Stimulated activated naive B cell treated with anti-CD40 and anti-IgM and Interleukin-4, amounts not matched to agents 10 μg/mL and 1 μg/mL and 100 μg/mL, for 72 hours (primary cell): ENCODE data around the gene SMIM26.

Experiments
- ATAC-seq, 2 donors: fragments of 150-1000 bp; cut with Tn5 transposase; replicated peaks; 2 replicates each; pipeline ENCODE4 v1.10.0; 2021; ENCODE audit warnings: moderate library complexity in 1 of 2
- DNase-seq: peaks from one replicate; pipeline ENCODE4 v3.0.0; 2021
- H3K27ac Mint-ChIP-seq: one replicate; pipeline ENCODE4 v1.8.0; 2022; ENCODE audit warnings: mild to moderate bottlenecking, mixed read lengths
- H3K27me3 Mint-ChIP-seq, 2 donors: one replicate each; pipeline ENCODE4 v1.8.0; 2022; ENCODE audit warnings: mixed read lengths in 2 of 2
- H3K36me3 Mint-ChIP-seq, 2 donors: one replicate each; pipeline ENCODE4 v1.8.0; 2022; ENCODE audit warnings: mixed read lengths in 2 of 2, mild to moderate bottlenecking in 1 of 2
- H3K4me1 Mint-ChIP-seq, 2 donors: one replicate each; pipeline ENCODE4 v1.8.0; 2022; ENCODE audit warnings: mixed read lengths in 2 of 2, mild to moderate bottlenecking in 1 of 2
- H3K4me3 Mint-ChIP-seq, 2 donors: one replicate each; pipeline ENCODE4 v1.8.0; 2022; ENCODE audit warnings: mild to moderate bottlenecking in 2 of 2, mixed read lengths in 2 of 2, moderate library complexity in 1 of 2
- H3K9me3 Mint-ChIP-seq, 2 donors: one replicate each; pipeline ENCODE4 v1.8.0; 2022; ENCODE audit warnings: mixed read lengths in 2 of 2, mild to moderate bottlenecking in 1 of 2

The SMIM26 gene

DNA sequence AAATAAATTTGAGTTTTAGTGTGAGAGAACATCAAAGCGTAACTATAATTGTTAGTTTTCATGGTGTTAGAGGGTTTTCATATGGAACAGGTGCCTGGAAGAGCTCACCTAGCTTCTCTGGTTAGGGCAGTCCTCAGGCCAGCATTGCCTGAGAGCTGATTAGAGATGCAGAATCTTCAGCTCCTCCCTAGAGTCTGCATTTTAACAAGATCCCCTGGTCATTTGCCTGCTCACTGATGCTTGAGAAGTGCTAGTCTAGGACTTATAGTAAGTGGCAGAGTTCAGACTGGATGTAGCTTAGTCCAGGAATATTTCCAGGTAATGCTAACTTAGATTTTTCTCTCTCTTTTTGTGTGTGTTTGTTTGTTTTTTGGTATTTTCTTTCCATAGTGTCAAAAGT is 21.7 kb upstream of the SMIM26 start:
- no peaks in the 10 kb centered on the region for H3K9me3 Mint-ChIP-seq
- DNase-seq (no peak), ATAC-seq (no peak)
- H3K4me3 Mint-ChIP-seq, result no peak overlapping the region
- no peak overlapping the region for H3K27ac Mint-ChIP-seq
- H3K27me3 Mint-ChIP-seq, result no peaks in the 10 kb centered on the region
- H3K4me1 Mint-ChIP-seq, result peaks cover 0 to 7% of the 10 kb centered on the region in 2 donors
- peaks cover 39 to 63% of the 10 kb centered on the region in 2 donors for H3K36me3 Mint-ChIP-seq

DNA sequence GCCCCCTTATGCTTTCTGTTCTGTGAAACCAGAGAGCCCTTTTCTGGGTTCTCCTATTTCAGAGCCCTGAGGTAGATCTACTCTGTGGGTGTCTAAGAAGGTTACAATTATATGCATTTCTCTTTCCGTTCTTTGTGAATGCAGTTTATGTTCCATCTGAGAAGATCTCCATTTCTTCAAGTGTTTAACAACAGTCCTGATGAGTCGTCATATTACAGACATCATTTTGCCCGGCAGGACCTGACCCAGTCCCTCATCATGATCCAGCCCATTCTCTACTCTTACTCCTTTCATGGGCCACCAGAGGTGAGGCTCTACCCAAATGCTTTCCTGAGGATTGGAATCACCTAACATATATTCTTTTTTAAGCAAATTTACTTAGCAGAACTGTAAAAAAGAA is 18.8 kb upstream of the SMIM26 start:
- no peak for DNase-seq
- H3K9me3 Mint-ChIP-seq, result no peaks in the 10 kb centered on the region
- peaks cover 30 to 56% of the 10 kb centered on the region in 2 donors for H3K36me3 Mint-ChIP-seq
- no peak overlapping the region for H3K4me3 Mint-ChIP-seq
- no peak overlapping the region for H3K27ac Mint-ChIP-seq
- peaks cover 0 to 4% of the 10 kb centered on the region in 2 donors for H3K4me1 Mint-ChIP-seq
- H3K27me3 Mint-ChIP-seq, result no peaks in the 10 kb centered on the region
- no peak for ATAC-seq

DNA sequence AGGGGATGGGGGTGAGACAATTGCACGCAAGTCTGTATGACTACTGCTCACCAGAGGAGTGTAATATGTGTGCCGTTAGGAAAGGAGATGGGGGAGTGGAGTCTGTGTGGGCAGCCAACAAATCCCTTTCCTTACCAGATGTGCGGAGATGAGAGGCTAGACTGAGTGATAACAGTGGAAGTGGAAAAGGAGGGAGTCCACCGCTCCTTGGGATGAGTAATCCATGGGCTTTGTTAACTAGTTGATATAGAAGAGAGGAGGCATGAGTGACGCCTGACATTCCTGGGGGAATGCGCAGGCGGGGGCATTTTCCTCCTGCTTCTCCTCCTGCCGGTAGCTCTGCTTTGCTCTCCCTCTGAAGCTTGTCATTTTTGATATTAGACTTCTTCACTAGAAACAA is 13.5 kb upstream of the SMIM26 start:
- no peaks in the 10 kb centered on the region for H3K27me3 Mint-ChIP-seq
- no peak overlapping the region for H3K4me3 Mint-ChIP-seq
- DNase-seq, result no peak
- ATAC-seq, result no peak
- H3K27ac Mint-ChIP-seq, result no peak overlapping the region
- H3K9me3 Mint-ChIP-seq, result no peaks in the 10 kb centered on the region
- no peaks in the 10 kb centered on the region for H3K4me1 Mint-ChIP-seq
- H3K36me3 Mint-ChIP-seq, result peaks cover 39 to 55% of the 10 kb centered on the region in 2 donors

DNA sequence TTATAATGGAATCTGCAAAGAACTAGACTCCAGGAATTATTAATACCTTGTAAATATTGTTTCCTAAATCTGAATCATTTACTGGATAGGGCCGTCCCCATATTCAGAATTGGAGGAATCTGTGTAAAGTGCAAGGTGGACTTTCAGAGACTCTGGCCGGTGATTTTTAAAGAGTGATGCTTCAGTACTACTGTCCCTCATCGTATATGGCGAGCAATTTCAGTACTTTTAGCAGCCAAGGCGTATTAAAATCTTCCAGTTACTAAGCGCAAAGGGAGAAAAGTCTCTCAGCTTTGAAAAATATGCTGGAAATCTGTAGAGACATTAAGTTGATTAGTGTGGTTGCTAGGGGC is 483 bp downstream of the SMIM26 start:
- Mint-ChIP-seq H3K36me3 (peaks cover 30 to 37% of the 10 kb centered on the region in 2 donors), H3K4me1 (peaks cover 12 to 22% of the 10 kb centered on the region in 2 donors), H3K27me3 (no peaks in the 10 kb centered on the region), H3K9me3 (peaks cover 7 to 10% of the 10 kb centered on the region in 2 donors), H3K4me3 (peak overlapping the region; percentile 85 to 98), H3K27ac (peak overlapping the region; percentile 99)
- ATAC-seq (peak; percentile 19 to 33), DNase-seq (no peak)

DNA sequence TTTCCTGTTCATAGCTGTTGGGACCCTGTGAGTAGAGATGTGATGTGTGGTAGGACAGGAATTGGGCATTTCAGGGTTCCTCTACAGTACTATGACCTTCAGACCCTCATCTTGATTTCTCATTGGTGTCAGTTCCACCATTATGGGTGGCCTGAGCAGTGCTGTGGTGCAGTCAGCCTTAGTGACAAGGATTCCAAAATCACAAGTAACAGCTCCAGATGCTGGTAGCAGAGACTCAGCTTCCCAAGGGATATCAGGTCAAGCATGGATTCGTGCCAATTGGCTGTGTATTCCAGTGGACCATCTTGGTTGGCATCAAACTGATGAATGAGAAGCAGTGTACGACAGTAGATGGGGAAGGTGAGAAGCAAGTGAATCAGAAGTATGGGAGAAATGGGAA is 3.8 kb downstream of the SMIM26 start:
- no peak overlapping the region for H3K27ac Mint-ChIP-seq
- H3K4me1 Mint-ChIP-seq, result peaks cover 12 to 22% of the 10 kb centered on the region in 2 donors
- H3K36me3 Mint-ChIP-seq, result peaks cover 26 to 34% of the 10 kb centered on the region in 2 donors

DNA sequence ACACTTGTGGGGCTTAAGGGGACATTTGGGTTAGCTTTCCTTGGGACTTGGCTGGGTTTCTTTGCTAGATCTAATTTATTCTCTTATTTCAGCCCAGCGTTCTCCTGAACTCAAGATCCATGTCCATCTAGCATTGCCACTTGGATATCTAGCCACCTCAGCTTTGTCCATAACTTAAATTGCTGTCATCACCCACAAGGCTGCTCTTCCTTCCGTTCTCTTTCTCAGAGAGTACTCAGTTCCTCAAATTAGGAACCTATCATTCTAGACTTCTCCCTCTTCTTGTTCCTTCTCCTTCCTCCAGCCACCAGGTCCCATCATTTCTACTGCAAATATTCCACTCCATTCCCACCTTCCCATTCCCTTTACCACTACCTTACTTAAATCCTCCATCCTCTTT is 4.3 kb downstream of the SMIM26 start:
- DNase-seq (no peak), ATAC-seq (no peak)
- no peak overlapping the region for H3K27ac Mint-ChIP-seq

More for the DNA sequence above, 3.8 kb downstream of the SMIM26 start:
- H3K4me3 Mint-ChIP-seq, result no peak overlapping the region
- no peaks in the 10 kb centered on the region for H3K27me3 Mint-ChIP-seq
- DNase-seq, result no peak
- peaks cover 7 to 10% of the 10 kb centered on the region in 2 donors for H3K9me3 Mint-ChIP-seq
- no peak for ATAC-seq

DNA sequence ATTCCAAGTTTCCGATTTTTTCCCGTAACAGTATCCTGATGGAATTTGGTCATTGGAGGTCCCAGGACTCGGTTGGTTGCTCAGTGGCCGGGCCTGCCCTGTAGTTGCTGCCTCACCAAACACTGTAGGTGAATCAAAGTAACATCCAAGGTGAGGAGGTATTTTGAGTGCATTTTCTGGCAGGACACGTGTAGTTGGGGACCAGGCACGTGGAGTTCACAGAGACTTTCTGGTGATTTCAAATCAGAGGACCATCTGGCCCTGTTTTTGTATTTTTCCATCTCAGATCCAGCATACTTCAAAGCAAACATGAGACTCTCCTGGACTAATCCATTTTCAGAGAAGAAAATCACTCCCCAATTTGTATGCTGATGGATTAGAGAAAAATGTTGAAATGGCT is 10.7 kb downstream of the SMIM26 start:
- Mint-ChIP-seq H3K9me3 (no peaks in the 10 kb centered on the region), H3K27ac (no peak overlapping the region), H3K27me3 (peaks cover 14 to 17% of the 10 kb centered on the region in 2 donors), H3K36me3 (peaks cover 0 to 5% of the 10 kb centered on the region in 2 donors), H3K4me1 (no peaks in the 10 kb centered on the region), H3K4me3 (no peak overlapping the region)
- ATAC-seq (no peak), DNase-seq (no peak)

More for the DNA sequence above, 4.3 kb downstream of the SMIM26 start:
- peaks cover 10 to 19% of the 10 kb centered on the region in 2 donors for H3K4me1 Mint-ChIP-seq
- peaks cover 26 to 34% of the 10 kb centered on the region in 2 donors for H3K36me3 Mint-ChIP-seq
- no peak overlapping the region for H3K4me3 Mint-ChIP-seq
- H3K9me3 Mint-ChIP-seq, result peaks cover 7 to 10% of the 10 kb centered on the region in 2 donors
- no peaks in the 10 kb centered on the region for H3K27me3 Mint-ChIP-seq

DNA sequence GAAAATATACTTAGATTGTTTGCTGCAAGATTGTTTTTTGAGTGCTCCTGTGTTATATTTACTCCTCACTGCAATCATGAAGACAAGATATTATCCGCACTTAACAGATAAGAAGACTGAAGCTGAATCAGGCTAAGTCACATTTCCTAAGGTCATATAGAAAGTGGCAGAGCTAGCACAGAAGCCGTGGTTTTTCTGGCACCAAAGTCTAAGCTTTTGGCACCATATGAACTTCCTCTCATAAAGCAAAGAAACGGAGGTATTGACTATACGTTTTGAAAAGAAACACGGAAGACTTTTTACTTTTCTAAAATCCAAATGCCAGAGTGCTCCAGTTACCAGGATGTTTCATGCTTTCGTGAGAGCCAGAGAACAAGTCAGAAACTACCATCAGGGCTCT is 11.3 kb downstream of the SMIM26 start:
- Mint-ChIP-seq H3K27me3 (peaks cover 14 to 19% of the 10 kb centered on the region in 2 donors), H3K27ac (no peak overlapping the region), H3K36me3 (no peaks in the 10 kb centered on the region), H3K4me1 (no peaks in the 10 kb centered on the region), H3K4me3 (no peak overlapping the region), H3K9me3 (no peaks in the 10 kb centered on the region)
- DNase-seq (no peak), ATAC-seq (no peak)

DNA sequence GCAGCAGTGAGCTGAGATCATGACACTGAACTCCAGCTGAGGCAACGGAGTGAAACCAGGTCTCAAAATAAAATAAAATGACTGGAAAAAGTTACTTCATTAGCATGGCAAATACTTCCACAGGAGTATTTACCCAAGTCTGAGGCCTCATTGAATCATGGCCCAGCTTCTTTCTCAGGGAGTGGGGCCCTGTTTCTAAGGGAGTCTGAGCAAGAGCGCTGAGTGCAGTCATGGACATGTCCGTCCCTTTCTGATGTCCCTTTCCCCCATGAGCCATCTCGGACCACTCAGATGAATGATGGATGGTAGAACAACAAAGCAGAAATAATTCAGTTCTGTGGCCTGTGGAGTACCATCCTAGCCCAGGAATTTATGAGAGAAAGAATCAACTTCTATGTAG is 12.8 kb downstream of the SMIM26 start:
- DNase-seq, result no peak
- Mint-ChIP-seq H3K36me3 (no peaks in the 10 kb centered on the region), H3K4me1 (no peaks in the 10 kb centered on the region), H3K27ac (no peak overlapping the region), H3K4me3 (no peak overlapping the region), H3K9me3 (no peaks in the 10 kb centered on the region), H3K27me3 (peaks cover 22 to 28% of the 10 kb centered on the region in 2 donors)
- ATAC-seq, result no peak

DNA sequence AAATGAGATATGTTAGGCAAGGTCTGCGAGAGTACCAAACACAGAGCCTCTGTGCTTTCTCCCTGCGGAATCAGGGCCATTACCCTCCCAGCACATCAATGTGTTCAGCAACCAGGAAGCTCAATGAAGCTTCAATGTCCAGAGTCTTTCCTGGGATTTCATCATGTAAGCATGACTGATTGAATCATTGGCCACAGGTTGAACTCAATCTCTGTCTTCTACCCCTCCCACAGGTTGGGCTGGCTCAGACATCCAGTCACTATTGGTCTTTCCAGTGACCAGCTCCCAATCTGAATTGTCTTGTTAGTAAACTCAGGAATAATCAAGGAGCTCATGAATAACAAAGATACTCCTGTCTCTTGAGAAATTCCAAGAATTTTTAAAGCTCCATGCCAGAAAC is 17.9 kb downstream of the SMIM26 start:
- Mint-ChIP-seq H3K9me3 (no peaks in the 10 kb centered on the region), H3K27ac (no peak overlapping the region), H3K36me3 (no peaks in the 10 kb centered on the region), H3K4me3 (no peak overlapping the region), H3K27me3 (peaks cover 22 to 28% of the 10 kb centered on the region in 2 donors), H3K4me1 (peaks cover 11 to 28% of the 10 kb centered on the region in 2 donors)
- no peak for ATAC-seq
- DNase-seq, result no peak

DNA sequence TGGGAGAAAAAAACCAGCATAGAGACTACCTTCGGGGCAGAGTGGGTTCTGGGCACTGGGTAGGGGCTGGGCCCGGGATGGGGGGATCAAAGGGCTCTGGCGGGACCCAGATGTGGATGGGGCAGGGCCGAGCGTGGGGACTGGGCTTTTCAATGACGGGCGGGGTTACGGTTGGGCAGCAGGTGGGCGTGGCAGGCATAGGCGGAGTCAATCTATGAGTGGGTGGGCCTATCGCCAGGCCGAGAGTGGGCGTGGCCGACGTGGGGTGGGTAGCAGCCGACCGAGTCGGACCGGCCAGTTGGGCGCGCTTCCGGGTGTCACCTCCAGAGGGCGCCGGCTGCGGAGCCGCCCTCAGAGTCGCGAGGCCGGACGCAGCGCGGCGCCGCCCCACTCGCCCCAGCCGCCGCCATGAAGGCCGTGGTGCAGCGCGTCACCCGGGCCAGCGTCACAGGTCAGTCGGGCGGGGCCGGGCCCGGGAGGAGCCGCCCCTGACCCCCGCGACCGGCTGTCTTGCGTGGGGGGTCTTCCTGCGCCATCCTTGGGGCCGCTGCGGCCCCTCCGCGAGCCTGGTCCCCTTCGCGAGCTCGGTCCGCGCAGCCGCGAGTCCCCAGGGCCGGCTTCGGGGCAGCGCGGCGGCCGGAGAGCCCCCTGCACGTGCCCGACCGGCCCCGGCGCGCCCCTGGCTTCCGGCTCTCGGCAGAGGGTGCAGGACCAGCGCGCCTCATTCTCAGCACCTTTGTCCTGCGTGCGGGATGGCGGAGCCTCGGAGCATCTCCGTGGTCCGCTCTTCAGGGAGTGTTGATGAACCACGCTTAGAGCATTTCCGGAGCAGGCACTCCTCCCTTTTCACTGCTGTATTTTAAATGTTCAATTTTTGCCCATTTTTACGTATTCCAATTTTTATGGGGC is 20.7 kb downstream of the SMIM26 start, which contains the start of gene DTD1:
TSS of gene DTD1 (plus strand) at position 390 of the 909 bp plus-strand sequence. CDS start at position 409, 19 bp downstream.
- Mint-ChIP-seq H3K9me3 (no peaks in the 10 kb centered on the region), H3K4me3 (peak within 1 kb of the TSS; percentile 91 to 94), H3K27me3 (peaks cover 8 to 11% of the 10 kb centered on the region in 2 donors), H3K4me1 (peaks cover 11 to 32% of the 10 kb centered on the region in 2 donors), H3K36me3 (no peaks in the 10 kb centered on the region), H3K27ac (peak within 1 kb of the TSS; percentile 92)
- ATAC-seq, result peak; percentile 91 to 92
- DNase-seq, result peak; percentile 91

DNA sequence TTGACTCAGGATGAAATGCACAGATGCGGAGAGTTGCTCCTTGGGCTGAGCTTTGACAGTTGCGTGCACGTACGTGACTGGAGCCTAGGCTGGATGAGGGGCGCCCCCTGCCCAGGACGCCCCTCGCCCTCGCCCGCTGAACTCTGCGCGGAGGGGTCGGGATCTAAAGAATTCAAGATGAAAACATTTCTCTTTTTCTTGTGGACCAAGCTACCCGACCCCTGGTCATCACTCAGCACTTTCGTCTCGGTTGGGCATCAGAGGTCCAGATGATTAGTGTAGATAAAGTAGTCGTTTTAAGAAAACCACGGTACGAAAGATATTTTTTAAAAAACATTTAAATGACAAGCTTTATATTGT is 21.3 kb downstream of the SMIM26 start:
- H3K27ac Mint-ChIP-seq, result peak overlapping the region; percentile 92
- H3K4me3 Mint-ChIP-seq, result peak overlapping the region; percentile 91 to 94
- ATAC-seq (no peak), DNase-seq (no peak)
- peaks cover 11 to 37% of the 10 kb centered on the region in 2 donors for H3K4me1 Mint-ChIP-seq
- peaks cover 8 to 9% of the 10 kb centered on the region in 2 donors for H3K27me3 Mint-ChIP-seq
- H3K9me3 Mint-ChIP-seq, result no peaks in the 10 kb centered on the region
- no peaks in the 10 kb centered on the region for H3K36me3 Mint-ChIP-seq

DNA sequence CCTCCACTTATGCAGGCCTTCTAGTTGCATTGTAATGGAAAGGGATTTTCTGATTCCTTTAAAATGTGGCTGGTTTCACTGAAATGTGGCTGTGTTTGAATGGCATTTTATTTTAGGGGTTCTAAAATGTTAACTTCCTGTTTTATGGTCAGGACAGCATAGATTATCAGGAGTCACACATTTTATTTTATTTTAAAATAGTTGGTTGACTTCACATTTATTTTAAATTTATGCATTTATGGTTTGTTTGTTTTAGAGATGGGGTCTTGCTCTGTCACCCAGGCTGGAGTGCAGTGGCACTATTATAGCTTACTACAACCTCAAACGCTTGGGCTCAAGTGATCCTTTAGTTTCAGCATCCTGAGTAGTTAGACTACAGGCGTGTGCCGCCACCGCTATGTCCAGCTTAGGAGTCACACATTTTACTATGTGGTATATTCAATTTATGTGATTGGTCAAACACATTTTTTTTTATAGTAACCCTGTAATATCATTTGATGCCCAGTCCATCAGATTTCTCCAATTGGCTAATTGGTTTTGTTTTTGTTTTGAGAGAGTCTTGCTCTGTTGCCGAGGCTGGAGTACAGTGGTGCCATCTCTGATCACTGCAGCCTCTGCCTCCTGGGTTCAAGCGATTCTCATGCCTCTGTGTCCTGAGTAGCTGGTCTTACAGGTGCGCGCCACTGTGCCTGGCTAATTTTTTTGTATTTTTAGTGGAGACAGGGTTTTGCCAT is 22.9 kb downstream of the SMIM26 start:
- Mint-ChIP-seq H3K9me3 (no peaks in the 10 kb centered on the region), H3K36me3 (peaks cover 1 to 3% of the 10 kb centered on the region in 2 donors), H3K27me3 (no peaks in the 10 kb centered on the region), H3K4me3 (peak overlapping the region; percentile 46 to 55), H3K4me1 (peaks cover 13 to 41% of the 10 kb centered on the region in 2 donors), H3K27ac (no peak overlapping the region)
- DNase-seq (no peak), ATAC-seq (no peak)

DNA sequence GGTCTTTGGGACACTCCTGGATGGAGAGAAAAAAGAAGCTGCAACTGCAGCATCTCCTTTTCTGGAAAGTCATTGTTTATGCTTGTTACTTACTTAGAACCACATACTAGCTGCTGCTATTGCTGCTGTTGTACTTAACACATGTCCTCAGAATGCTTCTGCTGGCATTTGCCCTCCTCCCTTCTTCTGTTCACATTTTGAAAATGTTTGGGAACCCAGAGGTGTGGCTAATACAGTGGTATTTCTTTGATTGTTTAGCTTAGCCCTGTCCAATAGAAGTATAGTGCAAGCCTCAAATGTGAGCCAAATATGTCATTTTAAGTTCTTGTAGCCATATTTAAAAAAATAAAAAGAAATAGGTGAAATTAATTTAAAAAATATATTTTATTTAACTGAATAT is 29.0 kb downstream of the SMIM26 start:
- Mint-ChIP-seq H3K27me3 (no peaks in the 10 kb centered on the region), H3K9me3 (no peaks in the 10 kb centered on the region), H3K27ac (no peak overlapping the region), H3K4me1 (peaks cover 3 to 9% of the 10 kb centered on the region in 2 donors), H3K4me3 (no peak overlapping the region), H3K36me3 (peaks cover 24 to 28% of the 10 kb centered on the region in 2 donors)
- no peak for ATAC-seq
- no peak for DNase-seq
